CD4-positive, alpha-beta T cell treated with Interleukin-2 at 100 ng/mL for 4 hours (primary cell): ENCODE data around the gene JAKMIP1.

Source experiments
- DNase-seq: peaks from one replicate; pipeline ENCODE4 v3.0.0-alpha.2; 2020; ENCODE audit warnings: low spot score

JAKMIP1 gene

GRCh38 chr4:6042293-6043063, 157.9 kb downstream of the JAKMIP1 start:
- no peak for DNase-seq

- no peak for DNase-seq
Measured at GRCh38 chr4:6041800-6042199, 158.5 kb downstream of the JAKMIP1 start.

- no peak for DNase-seq
Measured at GRCh38 chr4:6038711-6039110, 161.6 kb downstream of the JAKMIP1 start.

- DNase-seq = no peak
Measured at GRCh38 chr4:6035786-6036185, 164.6 kb downstream of the JAKMIP1 start.

GRCh38 chr4:6033381-6033780, 167.0 kb downstream of the JAKMIP1 start:
- DNase-seq = no peak

GRCh38 chr4:6032249-6033244, 167.8 kb downstream of the JAKMIP1 start:
- DNase-seq = no peak

GRCh38 chr4:6031846-6032245, 168.5 kb downstream of the JAKMIP1 start:
- no peak for DNase-seq

- no peak for DNase-seq
Measured at GRCh38 chr4:6030679-6031078, 169.7 kb downstream of the JAKMIP1 start.

- no peak for DNase-seq
Measured at GRCh38 chr4:6029254-6029653, 171.1 kb downstream of the JAKMIP1 start.

- no peak for DNase-seq
Measured at GRCh38 chr4:6028168-6028567, 172.2 kb downstream of the JAKMIP1 start.

- DNase-seq = no peak
Measured at GRCh38 chr4:6027392-6027791, 173.0 kb downstream of the JAKMIP1 start.

GRCh38 chr4:6024313-6024960, 175.9 kb downstream of the JAKMIP1 start:
- no peak for DNase-seq

- no peak for DNase-seq
Measured at GRCh38 chr4:6023731-6024130, 176.6 kb downstream of the JAKMIP1 start.

- no peak for DNase-seq
Measured at GRCh38 chr4:6022607-6023288, 177.6 kb downstream of the JAKMIP1 start.

GRCh38 chr4:6021831-6022606, 178.3 kb downstream of the JAKMIP1 start:
- DNase-seq = no peak

- DNase-seq = no peak
Measured at GRCh38 chr4:6020613-6021012, 179.7 kb downstream of the JAKMIP1 start.

GRCh38 chr4:6019316-6020263, 180.8 kb downstream of the JAKMIP1 start:
- peak; percentile 45 for DNase-seq

- no peak for DNase-seq
Measured at GRCh38 chr4:6018331-6018730, 182.0 kb downstream of the JAKMIP1 start, which contains the start of gene C4orf50. Gene C4orf50 (minus strand): TSS chr4:6018431.

- DNase-seq = no peak
Measured at GRCh38 chr4:6017800-6018199, 182.5 kb downstream of the JAKMIP1 start.

GRCh38 chr4:6017030-6017429, 183.3 kb downstream of the JAKMIP1 start:
- no peak for DNase-seq
